CD4-positive, alpha-beta T cell treated with Interleukin-21 for 1 hour (primary cell): ENCODE measurements around the gene ZNF516.
A peak's percentile ranks its signal among the peaks of the same experiment; 100 is the strongest.

Experiments
- DNase-seq: peaks from one replicate; pipeline ENCODE4 v3.0.0-alpha.2; 2020

Gene ZNF516

GRCh38 chr18:76412818-76413565, 82.0 kb downstream of the ZNF516 start:
- no peak for DNase-seq

GRCh38 chr18:76412010-76412817, 82.8 kb downstream of the ZNF516 start:
- DNase-seq, result no peak

GRCh38 chr18:76410660-76411417, 84.2 kb downstream of the ZNF516 start:
- DNase-seq, result no peak

GRCh38 chr18:76410033-76410432, 85.0 kb downstream of the ZNF516 start:
- no peak for DNase-seq

- no peak for DNase-seq
Measured at GRCh38 chr18:76408480-76409067, 86.5 kb downstream of the ZNF516 start.

- no peak for DNase-seq
Measured at GRCh38 chr18:76407681-76408080, 87.4 kb downstream of the ZNF516 start.

- no peak for DNase-seq
Measured at GRCh38 chr18:76406791-76407190, 88.3 kb downstream of the ZNF516 start.

GRCh38 chr18:76405681-76406356, 89.2 kb downstream of the ZNF516 start:
- DNase-seq, result peak; percentile 58

- DNase-seq, result no peak
Measured at GRCh38 chr18:76405280-76405679, 89.8 kb downstream of the ZNF516 start.

- DNase-seq, result no peak
Measured at GRCh38 chr18:76404345-76404831, 90.7 kb downstream of the ZNF516 start.

GRCh38 chr18:76402026-76402990, 92.7 kb downstream of the ZNF516 start:
- no peak for DNase-seq

- DNase-seq, result no peak
Measured at GRCh38 chr18:76401498-76401897, 93.5 kb downstream of the ZNF516 start.

- no peak for DNase-seq
Measured at GRCh38 chr18:76399613-76400391, 95.2 kb downstream of the ZNF516 start.

GRCh38 chr18:76398896-76399612, 96.0 kb downstream of the ZNF516 start:
- DNase-seq, result peak; percentile 71

GRCh38 chr18:76398295-76398694, 96.7 kb downstream of the ZNF516 start:
- DNase-seq, result no peak

- no peak for DNase-seq
Measured at GRCh38 chr18:76397631-76398030, 97.4 kb downstream of the ZNF516 start.

- DNase-seq, result no peak
Measured at GRCh38 chr18:76396792-76397191, 98.2 kb downstream of the ZNF516 start.

GRCh38 chr18:76395609-76396008, 99.4 kb downstream of the ZNF516 start:
- DNase-seq, result no peak

- no peak for DNase-seq
Measured at GRCh38 chr18:76394780-76395476, 100.1 kb downstream of the ZNF516 start.
